IgD-negative memory B cell (primary cell): ENCODE data around the gene PHGDH. TPM values are rescaled to one million over a fixed set of nuclear protein-coding genes. Genes with fewer than 3 reads are reported as not detected.
"Not testable (repeated sequence)": the region's sequence is repeated elsewhere in the genome, so short reads cannot be mapped to it uniquely, and the experiment has no call there.

Experiments used
- H3K27ac Mint-ChIP-seq, 3 donors: one replicate each; pipeline ENCODE4 v1.8.0; 2020 to 2022; ENCODE audit warnings: mild to moderate bottlenecking in 3 of 3, mixed read lengths in 3 of 3, moderate library complexity in 1 of 3
- H3K27me3 Mint-ChIP-seq: one replicate; pipeline ENCODE4 v1.8.0; 2021; ENCODE audit warnings: mixed read lengths
- H3K36me3 Mint-ChIP-seq: one replicate; pipeline ENCODE4 v1.8.0; 2020; ENCODE audit warnings: mild to moderate bottlenecking, mixed read lengths
- H3K4me1 Mint-ChIP-seq, 3 donors: one replicate each; pipeline ENCODE4 v1.8.0; 2020 to 2022; ENCODE audit warnings: mixed read lengths in 3 of 3, mild to moderate bottlenecking in 1 of 3
- H3K4me3 Mint-ChIP-seq, 4 donors: one replicate each; pipeline ENCODE4 v1.8.0; 2020 to 2022; ENCODE audit warnings: mild to moderate bottlenecking in 4 of 4, mixed read lengths in 4 of 4, moderate library complexity in 3 of 4
- H3K9me3 Mint-ChIP-seq, 3 donors: one replicate each; pipeline ENCODE4 v1.8.0; 2020 to 2021; ENCODE audit warnings: mixed read lengths in 3 of 3, mild to moderate bottlenecking in 1 of 3
- polyA plus RNA-seq: library from polyadenylated mRNA; unstranded; fragments of 300-500 nt; fragmentation: Illumina TruSeq; gene quantifications from one replicate; pipeline ENCODE4 v1.2.3, GENCODE V29; 2021

The PHGDH gene
- polyA plus RNA-seq, 1 donor from 2014 or later: 14.6 TPM

DNA sequence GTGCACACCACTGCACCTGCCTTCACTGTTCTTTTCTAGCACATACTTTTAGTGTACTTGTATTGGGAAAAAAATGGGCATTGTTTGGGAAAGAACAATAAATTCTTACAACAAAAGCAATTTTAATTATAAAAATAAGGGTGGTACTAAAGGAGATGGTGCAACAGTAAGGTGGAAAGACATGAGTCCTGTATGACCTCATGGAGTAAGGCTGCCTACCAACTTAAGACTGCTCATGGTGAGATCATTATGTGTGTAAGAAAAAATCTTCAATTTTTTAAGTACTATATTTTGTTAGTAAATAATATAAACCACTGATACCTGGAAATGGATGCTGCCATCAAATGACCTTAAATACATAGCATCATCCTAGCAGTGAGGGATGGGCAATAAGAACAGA is 29.6 kb upstream of the PHGDH start:
- no peaks in the 10 kb centered on the region for H3K4me1 Mint-ChIP-seq
- no peak overlapping the region for H3K4me3 Mint-ChIP-seq
- no peaks in the 10 kb centered on the region for H3K9me3 Mint-ChIP-seq
- H3K27ac Mint-ChIP-seq: no peak overlapping the region
- H3K36me3 Mint-ChIP-seq: peaks cover 1% of the 10 kb centered on the region
- peaks cover 15% of the 10 kb centered on the region for H3K27me3 Mint-ChIP-seq

- Mint-ChIP-seq H3K9me3 (no peaks in the 10 kb centered on the region), H3K27me3 (peaks cover 7% of the 10 kb centered on the region), H3K4me1 (no peaks in the 10 kb centered on the region), H3K36me3 (peaks cover 1% of the 10 kb centered on the region), H3K4me3 (no peak overlapping the region), H3K27ac (no peak overlapping the region)
Observed at GRCh38 chr1:119683893-119684292, 27.8 kb upstream of the PHGDH start.

GRCh38 chr1:119686661-119687060 is 25.1 kb upstream of the PHGDH start:
- H3K27ac Mint-ChIP-seq: no peak overlapping the region

DNA sequence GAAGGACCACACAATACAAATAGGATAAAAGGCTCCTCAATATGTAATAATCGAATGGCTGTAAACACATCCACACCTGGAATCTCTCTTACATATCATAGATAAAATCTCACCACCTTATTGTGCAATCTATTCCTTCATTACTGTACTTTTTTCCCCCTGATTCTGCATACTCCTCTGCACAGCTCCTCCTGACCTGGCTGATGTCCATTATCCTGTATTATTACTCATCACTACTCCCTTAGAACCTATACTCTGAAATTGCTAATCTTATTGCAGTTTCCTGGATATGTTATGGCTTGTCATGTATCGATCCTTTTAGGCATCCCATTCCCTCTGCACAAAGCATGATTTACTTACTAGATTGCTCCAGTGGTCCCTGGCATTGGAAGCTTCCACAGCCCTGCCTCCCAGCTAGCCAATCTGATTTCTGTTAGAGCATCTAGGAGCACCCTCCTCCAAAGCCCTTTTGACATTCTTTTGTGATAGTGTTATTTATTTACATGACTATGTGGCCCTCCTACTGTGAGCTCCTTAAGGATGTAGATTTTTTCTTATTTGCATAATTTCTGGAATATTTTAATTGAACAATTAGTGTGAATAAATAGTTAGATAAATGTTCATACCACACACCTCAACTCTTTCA is 24.2 kb upstream of the PHGDH start:
- Mint-ChIP-seq H3K27me3 (peaks cover 3% of the 10 kb centered on the region), H3K27ac (no peak overlapping the region), H3K9me3 (peaks cover 0 to 5% (median 5%) of the 10 kb centered on the region in 3 donors), H3K36me3 (peaks cover 2% of the 10 kb centered on the region), H3K4me3 (no peak overlapping the region), H3K4me1 (no peaks in the 10 kb centered on the region)

More at GRCh38 chr1:119686661-119687060, 25.1 kb upstream of the PHGDH start:
- peaks cover 0 to 3% (median 0%) of the 10 kb centered on the region in 3 donors for H3K9me3 Mint-ChIP-seq
- no peaks in the 10 kb centered on the region for H3K4me1 Mint-ChIP-seq
- peaks cover 1% of the 10 kb centered on the region for H3K36me3 Mint-ChIP-seq
- H3K4me3 Mint-ChIP-seq: no peak overlapping the region
- peaks cover 3% of the 10 kb centered on the region for H3K27me3 Mint-ChIP-seq

- H3K9me3 Mint-ChIP-seq: peaks cover 0 to 11% (median 5%) of the 10 kb centered on the region in 3 donors
- peaks cover 3% of the 10 kb centered on the region for H3K36me3 Mint-ChIP-seq
- peaks cover 3% of the 10 kb centered on the region for H3K27me3 Mint-ChIP-seq
- no peaks in the 10 kb centered on the region for H3K4me1 Mint-ChIP-seq
- H3K27ac Mint-ChIP-seq: no peak overlapping the region
- H3K4me3 Mint-ChIP-seq: no peak overlapping the region
Observed at GRCh38 chr1:119688810-119689209, 22.9 kb upstream of the PHGDH start.

GRCh38 chr1:119689511-119689910 is 22.2 kb upstream of the PHGDH start:
- peaks cover 3% of the 10 kb centered on the region for H3K27me3 Mint-ChIP-seq
- H3K9me3 Mint-ChIP-seq: peaks cover 0 to 13% (median 5%) of the 10 kb centered on the region in 3 donors
- peaks cover 3% of the 10 kb centered on the region for H3K36me3 Mint-ChIP-seq
- H3K27ac Mint-ChIP-seq: no peak overlapping the region
- no peak overlapping the region for H3K4me3 Mint-ChIP-seq
- no peaks in the 10 kb centered on the region for H3K4me1 Mint-ChIP-seq

DNA sequence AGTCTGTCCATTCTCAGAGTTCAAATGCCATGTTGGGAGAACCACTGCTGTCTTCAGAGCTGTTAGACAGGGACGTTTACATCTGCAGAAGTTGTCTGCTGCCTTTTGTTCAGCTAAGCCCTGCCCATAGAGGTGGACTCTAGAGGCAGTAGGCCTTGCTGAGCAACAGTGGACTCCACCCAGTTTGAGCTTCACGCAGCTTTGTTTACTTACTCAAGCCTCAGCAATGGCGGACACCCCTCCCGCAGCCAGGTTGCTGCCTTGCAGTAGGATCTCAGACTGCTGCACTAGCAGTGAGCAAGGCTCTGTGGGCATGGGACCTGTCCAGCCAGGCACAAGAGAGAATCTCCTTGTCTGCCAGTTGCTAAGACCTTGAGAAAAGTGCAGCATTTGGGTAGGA is 14.9 kb upstream of the PHGDH start:
- peaks cover 12% of the 10 kb centered on the region for H3K27me3 Mint-ChIP-seq
- not testable (repeated sequence) for H3K36me3 Mint-ChIP-seq, H3K4me1 Mint-ChIP-seq, H3K27ac Mint-ChIP-seq, H3K4me3 Mint-ChIP-seq
- peaks cover 2 to 27% (median 16%) of the 10 kb centered on the region in 3 donors for H3K9me3 Mint-ChIP-seq

GRCh38 chr1:119697598-119697997 is 14.1 kb upstream of the PHGDH start:
- Mint-ChIP-seq H3K27me3 (peaks cover 14% of the 10 kb centered on the region), H3K36me3 (peaks cover 5% of the 10 kb centered on the region), H3K4me1 (no peaks in the 10 kb centered on the region), H3K27ac (no peak overlapping the region), H3K9me3 (peaks cover 6 to 29% (median 18%) of the 10 kb centered on the region in 3 donors), H3K4me3 (no peak overlapping the region)

DNA sequence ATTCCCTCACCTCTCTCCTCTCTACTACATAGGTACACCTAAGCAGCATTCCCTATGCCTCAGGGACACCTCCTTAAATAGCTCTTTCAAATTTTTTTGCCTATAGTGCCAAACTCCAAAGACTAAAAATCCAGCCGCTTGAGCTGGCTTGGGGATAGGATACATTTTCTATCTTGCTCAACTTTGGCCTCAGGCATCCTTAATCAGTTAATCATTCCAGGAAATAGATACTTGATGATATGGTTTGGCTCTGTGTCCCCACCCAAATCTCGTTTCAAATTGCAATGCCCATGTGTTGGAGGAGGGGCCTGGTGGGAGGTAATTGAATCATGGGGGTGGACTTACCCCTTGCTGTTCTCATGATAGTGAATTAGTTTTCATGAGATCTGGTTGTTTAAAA is 11.4 kb upstream of the PHGDH start:
- Mint-ChIP-seq H3K4me3 (no peak overlapping the region), H3K36me3 (peaks cover 5% of the 10 kb centered on the region), H3K27ac (no peak overlapping the region), H3K4me1 (no peaks in the 10 kb centered on the region), H3K9me3 (peaks cover 9 to 22% (median 19%) of the 10 kb centered on the region in 3 donors), H3K27me3 (peaks cover 22% of the 10 kb centered on the region)

DNA sequence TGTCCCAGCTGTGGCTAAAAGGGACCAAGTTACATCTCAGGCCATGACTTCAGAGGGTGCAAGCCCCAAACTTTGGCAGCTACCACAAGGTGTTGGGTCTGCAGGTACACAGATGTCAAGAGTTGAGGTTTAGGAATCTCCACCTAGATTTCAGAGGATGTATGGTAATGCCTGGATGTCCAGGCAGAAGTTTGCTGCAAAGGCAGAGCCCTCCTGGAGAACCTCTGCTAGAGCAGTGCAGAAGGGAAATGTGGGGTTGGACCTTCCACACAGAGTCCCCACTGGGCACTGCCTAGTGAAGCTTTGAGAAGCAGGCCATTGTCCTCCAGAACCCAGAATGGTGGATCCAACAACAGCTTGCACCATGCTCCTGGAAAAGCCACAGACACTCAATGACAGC is 10.1 kb upstream of the PHGDH start:
- H3K36me3 Mint-ChIP-seq: peaks cover 5% of the 10 kb centered on the region
- peaks cover 22% of the 10 kb centered on the region for H3K27me3 Mint-ChIP-seq
- no peak overlapping the region for H3K27ac Mint-ChIP-seq
- H3K4me3 Mint-ChIP-seq: no peak overlapping the region
- H3K4me1 Mint-ChIP-seq: no peaks in the 10 kb centered on the region
- peaks cover 8 to 22% (median 19%) of the 10 kb centered on the region in 3 donors for H3K9me3 Mint-ChIP-seq

GRCh38 chr1:119702384-119702783 is 9.3 kb upstream of the PHGDH start:
- peaks cover 22% of the 10 kb centered on the region for H3K27me3 Mint-ChIP-seq

DNA sequence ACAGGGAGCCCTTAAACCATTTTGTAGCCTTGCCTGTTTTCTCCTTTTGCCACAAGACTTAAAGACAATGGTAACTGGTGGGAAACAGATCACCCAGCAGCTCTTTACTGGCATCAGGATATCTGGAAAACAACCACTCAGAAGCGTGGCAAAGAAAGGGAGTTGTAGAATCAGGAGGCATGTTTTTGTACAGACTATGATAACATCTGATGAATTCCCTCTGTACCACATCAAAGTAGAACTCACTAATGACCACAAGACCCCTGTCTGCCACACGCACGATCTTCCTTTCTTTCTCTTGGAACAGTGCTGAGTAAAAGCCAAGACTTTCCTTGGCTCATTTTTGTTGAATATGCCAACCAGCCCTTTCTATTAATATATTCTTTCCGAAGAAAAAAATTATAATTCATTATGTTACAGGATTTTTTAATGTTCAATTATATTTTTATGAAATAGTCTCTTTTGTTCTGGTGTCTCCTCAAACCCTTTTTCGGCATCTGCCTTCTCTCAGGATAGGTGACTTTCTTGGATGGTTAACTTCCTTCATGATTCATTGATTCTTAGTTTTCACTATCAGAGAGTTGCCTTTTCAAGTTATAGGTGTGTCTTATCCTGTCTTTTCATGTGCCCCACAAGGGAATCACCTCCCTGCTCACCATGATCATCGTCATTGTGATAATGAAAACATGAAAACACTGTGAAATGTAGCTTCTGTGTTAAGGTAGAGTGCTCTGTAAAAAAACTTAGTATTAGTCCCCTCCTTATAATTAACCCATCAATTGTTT is 7.9 kb upstream of the PHGDH start:
- H3K9me3 Mint-ChIP-seq: peaks cover 8 to 22% (median 21%) of the 10 kb centered on the region in 3 donors
- H3K4me1 Mint-ChIP-seq: no peaks in the 10 kb centered on the region
- no peak overlapping the region for H3K27ac Mint-ChIP-seq
- H3K36me3 Mint-ChIP-seq: peaks cover 7% of the 10 kb centered on the region
- no peak overlapping the region for H3K4me3 Mint-ChIP-seq
- H3K27me3 Mint-ChIP-seq: peaks cover 22% of the 10 kb centered on the region

More at GRCh38 chr1:119702384-119702783, 9.3 kb upstream of the PHGDH start:
- Mint-ChIP-seq H3K9me3 (peaks cover 8 to 22% (median 19%) of the 10 kb centered on the region in 3 donors), H3K4me1 (no peaks in the 10 kb centered on the region), H3K27ac (no peak overlapping the region), H3K4me3 (no peak overlapping the region), H3K36me3 (peaks cover 7% of the 10 kb centered on the region)

- not testable (repeated sequence) for H3K4me3 Mint-ChIP-seq, H3K36me3 Mint-ChIP-seq, H3K4me1 Mint-ChIP-seq, H3K27ac Mint-ChIP-seq
- H3K27me3 Mint-ChIP-seq: peaks cover 18% of the 10 kb centered on the region
- H3K9me3 Mint-ChIP-seq: peaks cover 8 to 15% (median 8%) of the 10 kb centered on the region in 3 donors
Observed at GRCh38 chr1:119706599-119706998, 5.1 kb upstream of the PHGDH start.

GRCh38 chr1:119711356-119711803 is 354 bp upstream of the PHGDH start:
- H3K4me3 Mint-ChIP-seq: peak overlapping the region; percentile 90 to 99 (median 97)
- not testable (repeated sequence) for H3K4me1 Mint-ChIP-seq, H3K36me3 Mint-ChIP-seq, H3K9me3 Mint-ChIP-seq
- H3K27me3 Mint-ChIP-seq: peaks cover 19% of the 10 kb centered on the region
- peak overlapping the region in 1 of 3 donors; percentile 52 for H3K27ac Mint-ChIP-seq

GRCh38 chr1:119712342-119713038 is 756 bp downstream of the PHGDH start:
- H3K36me3 Mint-ChIP-seq: no peaks in the 10 kb centered on the region
- peaks cover 19% of the 10 kb centered on the region for H3K27me3 Mint-ChIP-seq
- peaks cover 0 to 3% (median 0%) of the 10 kb centered on the region in 3 donors for H3K9me3 Mint-ChIP-seq
- H3K4me1 Mint-ChIP-seq: peaks cover 7% of the 10 kb centered on the region in 3 donors
- H3K27ac Mint-ChIP-seq: peak overlapping the region in 1 of 3 donors; percentile 32
- H3K4me3 Mint-ChIP-seq: peak overlapping the region; percentile 90 to 99 (median 97)
